Measurements from ENCODE around the gene SLC34A3.

The SLC34A3 gene

DNA sequence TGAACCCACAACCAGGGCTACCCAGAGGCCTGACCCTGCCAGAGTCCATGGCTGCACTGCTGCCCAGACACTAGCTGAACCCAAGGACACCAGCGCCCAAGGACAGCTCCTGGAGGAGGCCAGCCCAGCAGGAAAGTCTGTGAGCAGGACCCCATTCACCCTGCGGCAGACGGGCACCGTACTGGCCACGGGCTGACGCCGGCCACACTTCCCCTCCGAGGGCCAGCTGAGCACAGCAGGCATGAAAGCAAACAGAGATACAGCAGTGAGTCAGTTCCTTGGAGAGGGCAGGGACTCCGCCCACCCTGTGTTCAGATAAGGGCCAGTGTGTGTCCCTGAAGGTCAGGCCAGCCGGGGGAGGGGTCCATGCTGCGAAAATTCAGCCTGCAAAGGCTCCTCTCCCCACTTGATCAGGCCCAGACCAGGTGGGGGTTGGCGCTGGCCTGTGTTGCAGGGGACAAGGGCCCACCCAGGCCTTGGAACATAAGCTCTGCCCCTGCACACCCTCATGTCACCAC is 11.9 kb upstream of the SLC34A3 start:
- DNase-seq = no peak

DNA sequence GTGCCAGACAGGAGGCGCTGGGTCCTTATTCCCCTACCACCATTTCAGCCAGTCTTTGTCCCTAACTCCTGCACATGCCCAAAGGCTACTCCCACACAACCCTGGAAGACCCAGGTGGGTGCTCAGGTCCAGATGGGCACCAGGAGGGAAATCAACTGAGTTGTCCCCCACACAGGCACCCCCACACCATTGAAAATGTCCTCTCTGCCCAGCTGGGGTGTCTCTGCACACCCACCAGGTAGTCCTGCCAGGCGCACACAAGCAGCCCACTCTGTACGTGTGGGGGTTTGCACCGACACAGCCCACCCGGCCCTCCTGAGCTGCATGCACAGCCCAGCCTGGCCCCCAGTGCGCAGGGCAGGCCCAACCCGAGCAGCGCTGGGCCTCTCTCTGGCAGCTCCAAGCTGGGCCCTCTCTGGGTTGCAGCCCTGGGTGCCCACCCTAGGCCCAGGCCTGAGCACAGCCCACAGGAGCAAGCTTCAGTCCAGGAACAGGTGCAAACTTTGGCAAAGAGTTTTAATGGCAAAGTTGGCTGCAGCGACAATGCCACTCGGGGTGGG is 10.9 kb upstream of the SLC34A3 start:
- no peak for DNase-seq

DNA sequence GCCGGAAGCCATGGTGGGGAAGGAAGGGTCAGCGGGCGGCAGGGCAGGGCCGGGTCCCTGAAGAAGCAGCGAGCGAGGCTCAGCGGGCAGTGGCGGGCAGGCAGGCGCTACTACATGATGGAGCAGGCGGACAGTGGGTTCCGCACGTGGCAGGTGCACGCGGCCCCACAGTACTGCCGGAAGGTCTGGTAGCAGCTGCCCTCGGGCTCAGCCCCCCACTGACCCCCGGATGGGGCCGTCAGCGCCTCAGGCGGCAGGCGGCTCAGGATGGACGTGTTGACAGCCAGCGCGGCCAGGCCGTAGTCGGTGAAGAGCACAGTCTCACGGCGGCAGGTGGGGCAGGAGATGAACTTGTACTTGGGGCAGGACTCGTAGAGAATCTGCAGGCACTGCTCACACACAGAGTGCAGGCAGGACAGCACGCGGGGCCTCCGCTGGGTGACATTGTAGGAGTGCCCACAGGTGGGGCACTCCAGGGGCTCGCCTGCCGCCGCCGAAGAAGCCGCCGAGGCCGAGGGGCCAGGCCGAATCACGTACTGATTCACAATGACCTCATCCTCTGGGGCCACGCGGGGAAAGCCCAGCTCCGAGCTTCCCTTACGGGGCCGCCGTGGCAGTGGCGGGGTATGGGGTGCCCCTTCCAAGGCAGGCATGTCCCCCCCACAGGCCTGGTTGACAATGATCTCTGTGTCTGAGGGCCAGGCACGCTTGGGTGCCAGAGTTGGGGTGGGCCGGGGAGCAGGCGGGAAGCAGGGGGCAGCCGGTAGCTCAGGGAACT is 10.2 kb upstream of the SLC34A3 start:
- no peak for DNase-seq

DNA sequence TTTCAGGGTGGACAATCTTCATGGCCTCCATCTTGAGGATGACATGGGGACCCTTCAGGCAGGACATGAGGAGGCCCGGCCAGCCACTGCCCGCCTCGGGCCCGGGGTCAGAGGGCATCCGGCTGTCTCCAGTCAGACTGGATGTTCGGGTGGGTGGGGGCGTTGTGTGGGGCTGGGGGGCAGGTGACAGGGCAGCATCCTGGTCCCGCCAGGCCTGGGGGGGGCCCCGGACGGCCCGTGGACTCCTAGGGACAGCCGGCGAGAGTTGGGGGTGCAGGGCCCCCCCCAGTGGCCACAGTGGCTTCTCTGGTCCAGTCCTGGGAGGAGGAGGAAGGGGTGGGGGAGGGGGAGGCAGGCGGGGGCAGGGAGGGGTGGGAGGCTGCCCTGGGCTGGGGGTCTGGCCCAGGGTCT is 9.6 kb upstream of the SLC34A3 start:
- no peak for DNase-seq

DNA sequence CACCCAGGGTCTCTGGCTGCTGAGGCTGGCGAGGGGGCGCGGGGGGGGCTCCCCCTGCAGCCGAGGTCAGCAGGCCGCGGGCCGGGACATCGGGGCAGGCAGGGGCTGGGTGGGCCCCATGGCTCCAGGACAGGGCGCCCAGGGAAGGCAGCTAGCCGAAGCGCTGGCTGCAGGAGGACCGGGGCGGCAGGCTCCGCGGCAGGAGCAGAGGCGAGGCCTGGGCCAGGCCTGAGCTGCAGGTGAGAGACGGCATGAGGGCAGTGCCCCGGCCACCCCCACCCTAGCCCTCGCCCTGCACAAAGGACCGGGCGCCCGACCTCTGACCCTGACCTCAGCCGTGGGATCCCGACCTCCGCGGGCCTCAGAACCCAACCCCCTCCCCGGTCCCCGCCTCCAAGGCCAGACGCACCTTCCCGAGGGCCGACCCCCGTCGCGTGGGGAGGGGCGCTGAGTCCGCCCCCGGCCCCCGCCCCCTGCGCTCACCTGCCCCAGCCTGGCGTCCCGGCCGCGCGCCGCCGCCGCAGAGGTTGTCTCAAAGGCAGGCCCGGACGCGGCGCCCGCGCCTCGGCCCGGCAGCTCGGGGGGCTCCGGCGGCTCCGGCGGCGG is 9.1 kb upstream of the SLC34A3 start:
- DNase-seq = no peak

DNA sequence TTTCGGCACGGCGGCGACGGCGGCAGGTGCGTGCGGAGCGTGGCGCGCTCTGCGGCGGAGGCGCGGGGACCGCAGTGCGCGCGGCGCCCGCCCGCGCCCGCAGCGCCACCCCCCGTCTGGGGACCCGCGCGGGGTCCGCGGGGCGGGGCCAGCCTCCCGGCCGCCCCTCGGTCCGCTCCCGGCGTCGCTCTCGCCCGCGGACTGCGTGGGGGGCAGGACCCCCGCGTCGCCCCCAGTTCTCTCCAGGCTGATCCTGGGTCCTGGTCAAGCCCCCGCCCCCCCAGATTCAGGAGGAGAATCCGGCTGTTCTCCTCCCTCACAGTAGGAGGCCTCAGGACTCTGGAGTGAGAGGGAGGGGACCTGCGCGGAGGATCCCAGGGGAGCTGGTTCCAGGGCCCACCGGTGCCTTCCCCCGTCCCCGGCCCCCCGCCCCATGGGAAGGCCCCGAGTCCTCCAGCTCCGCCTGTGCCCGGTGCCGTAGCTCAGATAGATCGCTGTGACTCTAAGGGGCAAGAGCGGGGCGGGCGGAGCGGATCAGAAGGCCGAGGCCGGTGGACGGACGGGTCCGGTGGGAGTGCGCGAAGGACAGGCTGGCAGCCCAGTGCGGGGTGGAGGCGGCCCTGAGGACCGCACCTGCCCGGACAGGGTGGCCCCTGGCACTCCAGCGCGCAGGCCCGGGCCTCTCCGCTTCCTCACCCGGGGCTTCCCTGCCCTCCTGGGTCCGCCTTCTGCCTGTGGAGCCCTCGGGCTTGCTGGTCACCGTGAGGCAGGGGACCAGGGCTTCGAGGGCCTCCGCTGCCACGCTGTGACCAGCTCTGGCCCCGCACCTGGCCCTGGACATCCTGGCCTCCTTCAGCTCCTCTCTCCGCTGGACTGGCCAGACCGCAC is 8.3 kb upstream of the SLC34A3 start, which contains the start of gene RNF208:
TSS of gene RNF208 (minus strand) at position 51 of the 888 bp plus-strand sequence. CDS start 1,028 bp downstream, outside the sequence.
- DNase-seq = no peak

DNA sequence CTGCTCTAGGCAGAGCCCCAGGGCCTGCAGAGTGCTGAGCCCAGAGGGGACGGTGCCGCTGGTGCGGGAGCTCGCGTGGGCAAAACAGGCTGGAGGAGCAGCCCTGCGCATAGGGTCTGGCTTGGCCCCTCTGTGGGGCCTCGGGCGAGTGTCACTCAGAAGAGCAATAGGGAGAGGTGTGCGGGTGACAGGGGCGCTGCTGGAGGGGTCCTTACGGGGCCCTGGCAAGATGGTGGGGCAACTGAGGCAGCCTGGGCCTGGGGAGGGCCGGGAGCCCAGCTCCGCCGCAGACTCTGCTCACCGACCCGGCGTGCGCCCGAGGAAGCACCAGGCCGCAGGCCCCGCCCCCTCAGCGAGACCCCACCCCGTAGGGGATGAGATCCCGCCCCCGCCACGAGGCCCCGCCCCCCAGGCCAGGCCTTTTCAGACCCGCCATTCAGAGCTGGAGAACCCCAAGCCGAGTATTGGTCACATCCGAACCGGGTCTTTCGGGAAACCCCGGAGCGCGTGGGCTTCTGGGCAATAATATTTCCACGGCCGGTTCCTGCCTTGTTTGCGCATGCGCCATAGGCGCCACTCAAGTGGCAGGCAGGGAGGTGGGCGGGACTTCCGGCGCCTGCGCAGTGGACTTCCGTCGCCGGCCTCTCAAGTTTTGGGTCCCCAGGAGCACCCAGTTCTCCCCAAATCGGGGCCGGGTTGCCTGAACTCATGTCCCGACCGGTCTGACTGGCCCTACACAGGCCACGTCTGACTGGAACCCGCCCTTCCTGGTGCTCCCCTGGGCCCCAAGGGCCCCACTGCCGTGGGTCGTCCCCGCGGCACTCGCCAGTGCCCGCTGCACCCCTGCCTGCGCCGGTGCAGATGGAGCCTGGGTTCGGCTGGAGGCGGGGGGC is 7.4 kb upstream of the SLC34A3 start:
- DNase-seq = peak; percentile 98 to 99

DNA sequence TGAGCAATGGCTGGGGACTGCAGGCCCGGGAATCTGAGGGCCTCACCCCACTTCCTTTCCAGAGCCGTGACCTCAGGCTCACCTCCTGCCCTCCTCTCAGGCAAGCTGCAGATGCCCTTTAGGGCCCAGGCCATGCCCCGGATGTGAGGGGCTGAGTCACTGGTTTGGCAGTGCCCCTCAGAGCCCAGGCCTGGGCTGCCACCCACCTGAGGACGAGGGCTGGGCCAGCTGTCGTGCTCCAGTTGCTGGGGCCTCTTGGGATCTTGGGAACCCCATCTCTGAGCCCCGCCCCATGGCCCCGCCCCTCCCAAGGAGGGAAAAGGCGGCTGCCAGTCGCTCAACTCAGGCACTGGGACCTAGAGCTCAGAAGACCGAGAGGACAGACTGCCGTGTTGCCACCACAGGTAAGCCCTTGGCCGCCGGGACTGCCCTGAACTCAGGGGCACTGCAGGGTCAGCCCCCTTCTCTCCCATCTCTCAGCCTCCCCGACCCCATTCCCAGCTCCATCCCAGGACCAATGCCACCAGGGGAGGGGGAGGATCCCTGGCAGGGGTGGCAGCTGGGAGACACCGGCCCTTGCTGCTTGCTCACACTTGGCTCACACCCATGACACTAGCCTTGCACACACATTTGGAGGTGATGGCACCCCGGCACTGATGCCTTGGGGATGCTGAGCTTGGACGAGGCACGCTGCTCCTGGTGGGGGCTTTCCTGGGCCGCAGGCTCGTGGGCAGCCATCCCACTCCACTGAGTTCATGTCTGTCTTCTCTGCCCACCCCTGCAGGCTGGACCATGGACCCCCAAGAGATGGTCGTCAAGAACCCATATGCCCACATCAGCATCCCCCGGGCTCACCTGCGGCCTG is 5.6 kb upstream of the SLC34A3 start, which contains the start of gene CYSRT1:
TSS of gene CYSRT1 (plus strand) at position 345 of the 865 bp plus-strand sequence. CDS start at position 793, 448 bp downstream.
- DNase-seq = no peak

DNA sequence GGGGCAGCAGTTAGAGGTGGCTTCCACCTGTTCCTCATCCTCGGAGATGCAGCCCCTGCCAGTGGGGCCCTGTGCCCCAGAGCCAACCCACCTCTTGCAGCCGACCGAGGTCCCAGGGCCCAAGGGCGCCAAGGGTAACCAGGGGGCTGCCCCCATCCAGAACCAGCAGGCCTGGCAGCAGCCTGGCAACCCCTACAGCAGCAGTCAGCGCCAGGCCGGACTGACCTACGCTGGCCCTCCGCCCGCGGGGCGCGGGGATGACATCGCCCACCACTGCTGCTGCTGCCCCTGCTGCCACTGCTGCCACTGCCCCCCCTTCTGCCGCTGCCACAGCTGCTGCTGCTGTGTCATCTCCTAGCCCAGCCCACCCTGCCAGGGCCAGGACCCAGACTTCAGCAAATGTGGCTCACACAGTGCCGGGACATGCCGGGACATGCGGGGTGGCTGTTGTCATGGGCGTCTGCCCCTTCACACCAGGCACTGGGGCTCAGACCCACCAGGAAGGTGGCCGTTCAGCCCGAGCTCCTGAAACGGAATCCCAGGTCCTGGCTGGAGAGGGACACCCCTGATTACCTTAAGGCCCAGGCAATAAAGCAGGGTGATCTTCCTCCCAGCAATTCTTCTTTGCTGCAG is 4.9 kb upstream of the SLC34A3 start:
- no peak for DNase-seq

DNA sequence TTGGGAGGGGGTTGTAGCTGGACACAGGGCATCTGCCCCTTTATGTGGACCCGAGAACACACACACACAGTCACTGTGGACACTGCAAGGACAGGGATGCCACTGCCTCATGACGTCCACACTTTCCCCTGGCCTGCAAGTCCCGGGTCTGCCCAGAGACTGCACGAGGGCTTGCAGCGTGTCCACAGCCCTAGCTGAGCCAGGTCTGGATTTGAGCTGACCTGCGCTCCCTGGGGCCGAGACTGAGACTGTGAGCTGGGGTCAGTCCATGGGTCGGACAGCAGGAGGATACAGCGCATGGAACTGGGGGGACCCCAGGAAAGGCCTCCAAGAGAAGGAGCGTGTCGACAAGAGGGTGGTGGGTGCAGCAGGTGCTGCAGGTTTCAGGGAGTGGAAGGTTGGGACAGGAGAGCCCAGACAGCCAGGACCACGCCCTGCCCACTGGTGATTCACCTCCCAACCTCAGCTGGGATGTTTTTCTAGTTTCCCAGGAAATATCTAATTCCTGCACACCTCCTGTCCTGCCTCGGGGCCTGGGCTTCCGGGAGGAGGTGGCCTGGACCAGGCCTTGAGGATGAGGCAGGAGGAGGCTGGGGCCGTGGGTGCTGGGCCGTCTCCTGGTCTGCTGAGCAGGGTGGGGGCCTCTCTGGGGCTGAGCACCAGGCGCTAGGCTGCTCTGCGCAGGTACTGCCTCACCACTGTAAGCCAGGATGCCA is 4.2 kb upstream of the SLC34A3 start:
- no peak for DNase-seq

DNA sequence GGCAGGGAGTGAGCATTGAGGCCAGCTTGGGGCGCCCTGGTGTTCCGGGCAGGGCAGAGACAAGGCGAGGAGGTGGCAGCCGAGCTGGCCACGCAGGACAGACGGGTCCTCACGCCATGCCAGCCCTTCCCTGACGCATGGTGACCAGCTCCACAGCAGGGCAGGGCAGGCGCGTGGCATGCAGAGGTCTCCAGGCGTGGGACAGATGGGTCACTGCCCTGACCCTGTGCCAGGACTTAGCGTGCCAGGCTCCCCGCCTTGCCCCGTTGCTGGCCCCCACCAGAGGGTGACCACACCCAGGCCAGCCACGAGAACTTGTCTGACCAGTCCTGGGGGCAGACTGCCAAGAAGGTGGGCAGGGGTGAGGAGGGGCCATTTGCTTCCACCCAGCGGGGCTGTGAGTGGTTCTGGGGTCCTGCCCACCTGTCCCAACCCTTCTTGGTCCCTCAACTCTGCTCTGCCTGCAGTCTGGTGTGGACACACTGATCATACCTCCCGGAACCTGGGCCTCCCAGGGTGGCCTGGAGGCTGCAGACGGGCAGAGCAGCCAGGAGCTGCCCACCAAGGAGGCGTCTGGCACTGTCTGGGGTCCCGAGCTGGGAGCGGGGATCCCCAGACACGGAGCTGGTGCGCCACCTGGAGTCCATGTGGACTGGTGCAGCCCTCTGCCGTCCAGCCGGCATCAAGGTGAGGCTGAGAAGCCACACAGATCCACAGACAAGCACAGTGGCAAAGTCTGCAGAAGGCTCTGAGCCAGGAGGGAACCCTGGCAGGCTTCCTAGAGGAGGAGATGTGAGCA is 3.4 kb upstream of the SLC34A3 start, which contains the start of gene RNF224:
TSS of gene RNF224 (plus strand) at position 449 of the 799 bp plus-strand sequence. CDS start 834 bp downstream, outside the sequence.
- peak; percentile 83 to 88 for DNase-seq

DNA sequence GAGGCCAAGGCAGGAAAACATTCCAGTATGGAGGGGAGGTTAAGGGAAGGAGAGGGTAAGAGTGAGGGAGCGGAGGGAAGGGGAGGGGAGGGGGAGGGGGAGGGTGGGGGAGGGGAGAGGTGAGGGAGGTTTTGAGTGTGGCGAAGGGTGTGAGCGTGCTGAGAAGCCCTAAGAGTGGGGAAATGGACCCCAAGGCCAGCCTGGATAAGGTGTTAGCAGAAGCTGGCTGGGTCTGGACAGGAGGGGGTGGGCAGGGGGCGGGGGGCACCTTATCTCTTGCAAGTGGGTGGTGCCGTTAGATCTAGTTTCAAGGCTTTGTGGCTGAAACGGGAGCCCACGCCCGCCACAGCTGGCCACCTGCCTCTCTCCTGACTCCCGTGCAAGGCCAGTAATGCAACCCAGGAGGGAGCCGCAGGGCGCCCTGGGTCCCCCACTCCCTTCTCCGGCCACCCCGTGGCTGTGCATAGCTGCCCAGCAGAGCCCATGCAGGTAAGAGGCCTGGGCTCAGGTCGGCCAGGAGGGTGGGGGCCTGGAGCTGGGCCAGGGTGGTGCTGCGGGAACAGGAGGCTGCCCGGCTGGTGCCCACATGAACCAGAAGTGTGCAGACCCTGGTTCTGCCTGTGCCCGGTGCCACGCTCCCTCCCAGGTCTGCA is 2.7 kb upstream of the SLC34A3 start:
- DNase-seq = no peak

DNA sequence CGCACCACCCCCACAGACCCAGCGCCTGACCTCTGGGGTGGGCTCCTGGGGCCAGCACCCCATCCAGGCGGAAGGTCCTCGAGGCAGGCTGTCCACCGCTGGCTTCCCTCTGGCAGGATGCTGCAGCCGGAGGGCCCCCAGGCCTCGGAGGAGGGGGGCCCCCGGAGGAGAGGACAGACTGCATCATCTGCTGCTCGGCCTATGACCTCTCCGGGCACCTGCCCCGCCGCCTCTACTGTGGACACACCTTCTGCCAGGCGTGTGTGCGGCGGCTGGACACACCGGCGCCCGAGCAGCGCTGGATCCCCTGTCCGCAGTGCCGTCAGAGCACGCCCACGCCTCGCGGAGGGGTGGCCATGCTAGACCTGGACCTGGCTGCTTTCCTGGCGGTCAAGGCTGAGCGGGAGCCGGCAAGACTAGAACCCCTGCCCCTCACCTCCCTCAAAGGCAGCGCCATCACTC is 2.2 kb upstream of the SLC34A3 start:
- DNase-seq = no peak

DNA sequence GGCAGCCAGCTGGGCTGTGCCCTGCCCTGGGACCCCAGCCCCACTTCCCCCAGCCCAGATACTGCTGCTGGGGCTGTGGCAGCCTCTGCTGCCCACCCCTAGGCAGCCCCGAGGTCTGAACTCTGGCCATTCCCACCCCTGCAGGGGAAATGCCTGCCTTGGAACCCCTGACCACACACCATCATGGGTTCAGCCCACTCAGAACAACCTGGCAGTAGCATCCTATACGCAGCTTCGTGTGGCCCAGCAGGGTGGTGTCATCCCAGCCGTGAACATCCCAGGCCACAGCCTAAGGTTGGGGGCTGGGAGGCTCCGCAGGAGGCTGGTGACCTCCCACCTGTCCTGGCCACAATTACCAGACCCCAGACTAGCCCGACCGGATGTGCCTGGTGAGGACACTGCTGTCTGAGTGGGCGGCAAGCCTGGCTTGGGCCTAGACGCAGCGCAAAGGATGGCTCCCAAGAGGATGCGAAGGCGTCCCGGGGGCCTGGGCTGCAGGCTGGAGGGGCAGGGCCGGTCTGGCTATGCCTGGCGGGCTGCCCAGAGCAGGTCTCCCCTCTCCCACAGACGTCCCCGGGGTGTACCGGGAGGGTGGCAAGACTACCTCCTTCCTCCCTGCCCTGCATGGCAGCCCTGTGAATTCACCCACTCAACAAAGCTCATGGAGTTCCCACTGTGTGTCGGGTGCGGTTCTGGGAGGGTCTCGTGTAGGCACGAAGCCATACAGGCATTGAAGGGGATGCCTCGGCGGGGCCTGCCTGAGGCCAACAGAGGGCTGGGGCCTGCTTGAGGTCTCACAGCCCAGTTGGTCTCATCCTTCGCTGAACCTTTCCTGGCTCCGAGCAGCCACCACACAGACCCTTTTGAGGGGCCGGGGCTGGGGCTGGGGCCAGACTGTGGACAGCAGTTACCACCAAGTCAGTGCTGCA is 1.5 kb upstream of the SLC34A3 start:
- DNase-seq = no peak

DNA sequence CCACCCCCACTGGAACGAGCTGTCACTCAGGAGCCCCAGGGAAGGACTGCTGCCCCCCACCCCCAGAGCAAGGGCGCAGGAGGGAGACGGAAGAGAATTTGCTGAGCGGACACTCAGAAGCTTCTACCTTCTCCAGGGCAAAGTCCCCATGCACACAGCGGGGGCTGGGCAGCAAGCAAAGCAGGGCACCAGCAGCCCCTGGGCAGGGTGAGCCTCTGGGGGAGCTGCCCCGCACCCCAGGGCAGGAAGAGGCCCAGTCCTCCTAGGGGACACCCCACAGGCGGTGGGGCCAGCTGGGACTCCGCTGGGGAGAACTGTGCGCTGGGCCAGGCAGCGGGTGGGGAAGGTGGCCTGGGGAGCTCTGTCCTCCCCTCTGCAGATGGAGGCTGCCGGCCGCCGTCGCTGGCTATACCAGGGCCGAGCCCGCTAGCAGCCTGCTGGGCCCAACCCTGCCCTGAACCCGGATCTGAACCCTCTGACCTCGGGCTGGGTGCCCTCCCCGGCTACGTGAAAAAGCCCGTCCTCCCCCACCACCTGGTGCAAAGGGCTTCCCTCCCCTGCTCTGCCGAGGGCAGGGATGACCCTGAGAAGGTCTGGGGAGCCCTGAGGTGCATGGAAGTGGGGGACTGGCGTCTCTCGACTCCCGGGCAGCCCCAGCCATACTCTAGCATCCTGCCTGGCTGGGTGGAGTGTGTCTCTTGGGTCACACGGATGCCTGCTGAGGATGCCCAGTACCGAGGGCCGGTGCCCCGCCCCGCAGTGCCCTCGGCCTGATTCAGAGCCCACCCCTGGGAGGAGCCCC is 597 bp upstream of the SLC34A3 start:
- DNase-seq = no peak

All from stimulated activated CD4-positive, alpha-beta T cell treated with anti-CD3 and anti-CD28 coated beads, Interleukin-2, amount 100 ng/mL, for 24 hours (primary cell).